CD4-positive, alpha-beta T cell treated with Interleukin-6 at 100 ng/mL for 8 hours (primary cell): ENCODE data around the gene FCMR.

Source experiments
- DNase-seq: peaks from one replicate; pipeline ENCODE4 v3.0.0-alpha.2; 2020; ENCODE audit warnings: mixed read lengths, low spot score

The FCMR gene, protein sequence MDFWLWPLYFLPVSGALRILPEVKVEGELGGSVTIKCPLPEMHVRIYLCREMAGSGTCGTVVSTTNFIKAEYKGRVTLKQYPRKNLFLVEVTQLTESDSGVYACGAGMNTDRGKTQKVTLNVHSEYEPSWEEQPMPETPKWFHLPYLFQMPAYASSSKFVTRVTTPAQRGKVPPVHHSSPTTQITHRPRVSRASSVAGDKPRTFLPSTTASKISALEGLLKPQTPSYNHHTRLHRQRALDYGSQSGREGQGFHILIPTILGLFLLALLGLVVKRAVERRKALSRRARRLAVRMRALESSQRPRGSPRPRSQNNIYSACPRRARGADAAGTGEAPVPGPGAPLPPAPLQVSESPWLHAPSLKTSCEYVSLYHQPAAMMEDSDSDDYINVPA

DNA sequence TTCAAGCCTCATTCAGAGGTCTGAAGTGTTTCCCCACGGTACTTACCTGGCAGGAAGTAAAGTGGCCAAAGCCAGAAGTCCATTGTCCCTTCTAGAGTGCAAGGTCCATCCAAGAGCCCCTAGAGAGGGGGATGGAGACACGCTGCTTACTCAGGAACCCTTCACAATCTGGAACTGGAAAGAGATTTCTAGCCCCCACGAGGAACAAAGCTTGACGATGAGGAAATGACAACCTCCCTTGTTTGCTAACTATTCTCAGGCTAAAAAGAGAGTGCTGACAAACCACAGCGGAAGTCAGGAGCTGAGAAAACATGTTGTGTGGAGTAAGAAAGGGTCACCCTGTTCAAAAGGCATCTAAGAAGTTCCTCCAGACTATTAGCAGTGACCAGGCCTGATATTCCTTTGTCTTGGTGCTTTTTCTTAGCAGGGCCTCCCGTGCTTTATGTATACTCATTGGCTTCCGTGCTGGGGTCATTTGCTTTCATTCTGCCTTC is at the start of gene FCMR:
TSS of gene FCMR (minus strand) at position 170 of the 494 bp plus-strand sequence. CDS start at position 83, 87 bp downstream.
- peak; percentile 75 for DNase-seq

DNA sequence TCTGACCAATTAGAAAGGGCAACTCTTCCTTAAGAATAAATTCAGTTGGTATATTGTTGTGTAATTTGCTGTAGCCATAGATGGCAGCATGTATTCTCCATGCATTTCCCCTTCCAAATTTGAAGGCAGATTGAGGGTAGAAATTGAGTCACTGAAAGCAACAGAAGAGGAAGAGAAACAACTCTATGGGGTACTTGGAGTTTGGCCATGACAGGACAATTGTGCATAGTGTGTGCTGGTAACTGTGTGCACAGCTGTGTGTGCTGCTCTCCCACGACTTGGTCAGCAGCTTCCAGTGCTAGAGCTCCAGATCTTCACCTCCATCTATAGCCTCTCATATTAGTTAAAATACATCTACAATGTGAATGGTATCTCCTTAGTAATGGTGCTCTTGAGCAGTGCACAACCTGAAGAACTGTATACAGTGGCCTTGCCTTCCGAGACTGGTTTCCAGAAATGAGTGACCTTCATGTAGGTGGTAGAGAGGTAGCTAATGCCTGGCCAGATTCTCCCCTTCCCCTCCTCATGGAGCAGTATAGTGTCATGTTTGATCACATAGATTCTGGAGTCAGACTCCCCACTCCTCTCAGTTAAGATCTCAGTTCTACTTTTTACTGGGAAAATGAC is 49.4 kb upstream of the FCMR start:
- DNase-seq, result no peak

DNA sequence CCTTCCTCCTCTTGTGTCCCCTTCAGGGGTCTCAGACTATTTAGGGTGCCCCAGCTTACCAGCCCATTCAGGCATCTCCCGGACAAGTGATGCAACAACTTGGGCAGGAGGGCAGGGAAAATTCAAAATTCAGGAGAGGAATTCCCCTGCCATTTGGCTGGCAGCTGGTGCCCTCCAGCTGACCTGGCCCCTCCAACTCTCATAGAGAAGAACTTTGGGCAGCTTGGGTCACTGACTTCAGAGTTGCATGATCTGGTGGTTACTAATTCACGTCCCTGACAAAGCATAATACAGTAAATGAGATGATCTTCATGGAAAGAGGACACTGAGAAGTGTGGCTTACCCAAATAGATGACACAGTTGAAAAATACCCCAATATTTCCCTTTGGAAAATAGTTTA is 48.7 kb upstream of the FCMR start, which contains the start of gene FCAMR:
TSS of gene FCAMR (minus strand) at position 15 of the 400 bp plus-strand sequence. CDS start 335 bp downstream, outside the sequence.
- DNase-seq, result no peak

GRCh38 chr1:206969090-206969489 is 47.3 kb upstream of the FCMR start:
- DNase-seq, result no peak

DNA sequence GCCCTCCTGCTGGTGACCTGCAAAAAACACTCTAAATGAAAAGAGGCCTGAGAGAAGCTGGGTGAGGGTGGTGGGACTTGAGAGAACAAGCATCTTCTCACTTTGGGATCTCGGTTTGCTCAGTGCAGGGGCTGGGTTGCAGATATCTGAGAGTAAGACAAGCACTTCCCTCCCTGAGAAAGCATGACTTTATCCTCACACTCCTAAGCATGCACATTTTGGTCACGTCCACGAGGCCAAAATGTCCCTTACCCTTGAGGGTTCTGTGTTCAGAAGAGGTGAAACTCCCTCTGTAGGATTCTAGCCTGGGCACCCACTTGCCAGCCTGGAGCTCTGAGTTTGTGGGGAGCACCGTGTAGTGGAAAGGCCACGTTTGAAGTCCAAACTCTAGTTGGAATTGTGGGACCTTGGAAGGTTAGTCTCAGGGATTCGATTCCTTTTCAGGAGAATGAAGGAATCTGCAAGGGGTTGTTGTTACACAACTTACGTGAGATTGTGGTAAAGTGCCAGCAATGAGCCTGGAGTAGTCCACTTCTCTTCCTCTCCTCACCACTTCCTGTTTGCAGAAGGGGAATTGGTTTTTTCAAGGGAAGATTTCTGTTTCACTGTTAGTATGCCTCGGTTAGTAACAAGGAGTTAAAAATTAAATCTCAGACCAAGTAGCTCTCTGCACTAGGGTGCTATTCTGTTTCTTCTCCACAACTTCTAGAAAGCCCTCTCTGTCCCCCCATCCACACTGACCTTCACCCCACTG is 45.5 kb upstream of the FCMR start:
- DNase-seq, result peak; percentile 11

DNA sequence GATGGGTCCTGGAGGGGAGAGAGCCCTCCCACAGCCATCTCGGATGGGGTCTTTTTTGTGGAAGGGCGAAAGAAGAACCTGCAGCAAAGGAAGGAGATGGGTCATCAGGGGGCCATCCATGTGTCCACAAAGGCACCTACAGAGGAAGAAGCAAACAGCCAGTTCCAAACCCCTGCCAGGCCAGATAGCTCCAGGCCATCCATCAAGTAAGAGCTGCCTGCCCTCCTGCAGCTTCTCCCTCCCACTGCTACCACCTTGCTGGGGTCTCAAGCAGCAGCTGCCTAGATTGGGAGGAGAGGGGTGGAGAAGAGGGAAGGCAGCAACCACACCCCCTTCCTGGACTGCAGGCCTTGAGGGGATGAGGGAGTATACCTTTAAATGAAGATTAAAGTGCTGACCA is 44.0 kb upstream of the FCMR start:
- no peak for DNase-seq

DNA sequence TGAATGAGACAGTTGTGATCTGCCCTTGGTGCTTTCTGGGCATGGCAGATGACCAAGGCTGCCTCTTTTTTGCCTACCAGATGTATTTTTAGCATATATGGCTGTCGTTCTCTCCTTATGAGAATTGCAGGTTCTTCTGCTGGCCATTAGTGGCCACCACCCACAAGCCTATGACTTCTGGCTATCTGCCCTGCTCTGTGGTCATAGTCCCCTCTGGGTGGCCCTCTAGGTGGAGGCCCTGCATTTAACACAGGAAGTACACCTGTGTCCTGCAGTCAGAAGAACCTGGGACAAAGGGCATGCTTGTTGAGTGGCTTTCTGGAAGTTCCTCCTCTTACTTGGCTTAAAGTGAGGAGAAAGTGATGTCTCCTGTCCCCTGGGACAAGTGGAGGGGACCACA is 42.0 kb upstream of the FCMR start:
- no peak for DNase-seq

DNA sequence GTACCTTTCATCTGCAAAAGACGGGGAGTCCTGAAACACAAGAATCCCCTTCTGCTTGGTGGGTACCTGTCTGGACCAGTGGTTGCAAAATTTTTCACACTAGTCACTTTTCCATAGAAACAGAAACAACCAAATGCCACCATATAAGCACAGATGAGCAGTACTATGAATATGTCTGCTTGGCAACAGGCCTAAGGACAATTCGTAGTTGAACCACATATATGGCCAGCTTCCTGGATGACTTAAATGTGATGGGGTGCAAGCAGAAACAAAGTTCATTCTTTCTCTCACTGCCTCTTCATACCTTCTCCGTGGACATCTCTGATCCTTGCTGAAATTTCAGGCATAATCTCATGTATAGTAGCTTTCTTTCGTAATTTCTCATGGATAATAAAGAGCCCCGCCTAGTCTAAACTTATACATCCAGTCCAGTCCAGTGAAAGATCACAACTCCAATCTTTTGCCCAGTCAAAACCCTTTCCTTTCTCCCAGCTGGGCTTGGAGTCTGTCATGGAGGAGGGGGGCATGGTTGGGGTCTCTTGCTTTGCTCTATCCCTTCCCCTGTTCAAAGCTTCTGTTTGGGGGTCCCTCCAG is 41.5 kb upstream of the FCMR start:
- DNase-seq, result no peak

GRCh38 chr1:206962272-206962671 is 40.5 kb upstream of the FCMR start:
- no peak for DNase-seq

GRCh38 chr1:206961668-206962067 is 39.9 kb upstream of the FCMR start:
- no peak for DNase-seq

DNA sequence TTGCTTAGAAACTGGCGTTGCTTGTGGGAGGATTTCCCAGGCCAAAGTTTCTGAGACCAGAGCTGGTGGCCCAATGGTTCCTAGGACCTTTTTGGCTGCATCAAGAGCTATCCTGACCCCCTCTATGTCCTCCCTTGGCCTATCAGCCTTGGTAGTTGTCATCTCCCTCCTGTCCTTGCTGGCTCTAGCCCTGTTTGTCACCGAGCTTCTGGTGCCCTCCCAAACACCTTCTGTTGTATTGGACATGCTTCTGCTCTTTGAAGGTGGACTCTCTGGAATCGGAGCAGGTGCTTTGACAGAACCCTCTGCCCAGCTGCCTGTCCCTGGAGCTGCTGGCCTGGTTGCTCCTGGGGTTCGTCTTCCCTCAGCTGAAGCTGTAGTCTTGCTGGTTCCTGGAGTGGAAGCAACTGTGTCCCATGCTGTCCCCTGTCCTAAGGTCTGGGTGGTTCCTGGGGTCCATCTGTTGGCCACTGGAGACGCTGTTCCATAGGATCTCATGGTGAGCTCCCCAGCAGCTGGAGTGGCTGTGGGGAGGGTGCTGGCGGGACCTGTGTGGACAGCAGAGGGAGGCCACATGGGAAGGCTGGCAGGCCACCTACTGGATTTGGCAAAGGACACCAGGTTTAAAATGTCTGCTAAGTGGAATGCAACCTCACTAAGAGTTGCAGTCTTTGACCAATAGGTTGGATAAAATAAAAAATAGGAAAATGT is 39.1 kb upstream of the FCMR start:
- no peak for DNase-seq

- DNase-seq, result no peak
Observed at GRCh38 chr1:206958144-206958543, 36.4 kb upstream of the FCMR start.

GRCh38 chr1:206957639-206958038 is 35.9 kb upstream of the FCMR start:
- no peak for DNase-seq

- DNase-seq, result no peak
Observed at GRCh38 chr1:206955476-206956451, 34.0 kb upstream of the FCMR start.

GRCh38 chr1:206954459-206955342 is 33.0 kb upstream of the FCMR start:
- no peak for DNase-seq

DNA sequence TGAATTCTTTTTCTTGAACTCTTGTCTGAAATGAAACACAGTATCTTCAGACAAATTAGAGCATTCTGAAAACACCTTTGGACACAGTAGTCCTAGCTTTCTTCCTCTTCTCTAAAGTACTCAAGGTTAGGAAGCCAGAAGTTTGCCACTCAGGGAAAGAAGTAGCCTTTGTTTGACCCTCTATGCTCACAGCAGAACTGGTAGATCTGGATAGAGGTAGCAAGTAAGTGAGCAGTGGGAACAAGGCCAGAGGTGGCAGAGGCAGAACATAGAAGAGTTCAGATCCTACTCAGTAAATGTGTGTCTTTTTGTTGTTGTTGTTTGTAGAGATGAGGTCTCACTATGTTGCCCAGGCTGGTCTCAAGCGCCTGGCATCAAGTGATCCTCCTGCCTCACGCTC is 31.9 kb upstream of the FCMR start:
- no peak for DNase-seq

GRCh38 chr1:206953126-206953525 is 31.4 kb upstream of the FCMR start:
- no peak for DNase-seq

- DNase-seq, result no peak
Observed at GRCh38 chr1:206952171-206952570, 30.4 kb upstream of the FCMR start.
